C1 segment of cervical spinal cord (tissue), 14 donors: ENCODE data around the gene PITPNC1.
A peak's percentile ranks its signal among the peaks of the same experiment; 100 is the strongest.
"Not testable (repeated sequence)": the region's sequence is repeated elsewhere in the genome, so short reads cannot be mapped to it uniquely, and the experiment has no call there.

ENCODE experiments used
- DNase-seq, 14 donors: peaks; one replicate each; lab custom pipeline; 2025; lab: John Stamatoyannopoulos, UW

PITPNC1 gene

GRCh38 chr17:67487506-67487905 is 110.4 kb downstream of the PITPNC1 start:
- DNase-seq, result no peak

- DNase-seq, result peak in 8 of 14 donors; percentile 24 to 57 (median 37)
These were observed 111.1 kb downstream of the PITPNC1 start for GRCh38 chr17:67488161-67488560.

- DNase-seq, result no peak
These were observed 111.7 kb downstream of the PITPNC1 start for GRCh38 chr17:67488768-67489167.

- DNase-seq, result no peak
These were observed 112.2 kb downstream of the PITPNC1 start for GRCh38 chr17:67489273-67489672.

GRCh38 chr17:67490471-67490870 is 113.4 kb downstream of the PITPNC1 start:
- DNase-seq, result no peak

- DNase-seq, result peak in 12 of 14 donors; percentile 20 to 94 (median 62)
These were observed 114.1 kb downstream of the PITPNC1 start for GRCh38 chr17:67491009-67491680.

- DNase-seq, result no peak
These were observed 114.6 kb downstream of the PITPNC1 start for GRCh38 chr17:67491681-67492024.

GRCh38 chr17:67492251-67492740 is 115.2 kb downstream of the PITPNC1 start:
- DNase-seq, result no peak

- peak in 1 of 14 donors; percentile 18 for DNase-seq
These were observed 115.9 kb downstream of the PITPNC1 start for GRCh38 chr17:67492824-67493517.

GRCh38 chr17:67493812-67494211 is 116.7 kb downstream of the PITPNC1 start:
- DNase-seq, result no peak

GRCh38 chr17:67495534-67495933 is 118.5 kb downstream of the PITPNC1 start:
- DNase-seq, result not testable (repeated sequence)

- DNase-seq, result no peak
These were observed 119.2 kb downstream of the PITPNC1 start for GRCh38 chr17:67496286-67496685.

GRCh38 chr17:67499685-67500084 is 122.6 kb downstream of the PITPNC1 start:
- DNase-seq, result no peak

GRCh38 chr17:67500261-67500660 is 123.2 kb downstream of the PITPNC1 start:
- DNase-seq, result no peak

GRCh38 chr17:67500677-67501300 is 123.7 kb downstream of the PITPNC1 start:
- DNase-seq, result no peak

GRCh38 chr17:67502151-67502550 is 125.1 kb downstream of the PITPNC1 start:
- DNase-seq, result no peak

GRCh38 chr17:67503184-67503583 is 126.1 kb downstream of the PITPNC1 start:
- DNase-seq, result peak in 1 of 14 donors; percentile 13

GRCh38 chr17:67503739-67504138 is 126.7 kb downstream of the PITPNC1 start:
- DNase-seq, result no peak

- DNase-seq, result no peak
These were observed 127.1 kb downstream of the PITPNC1 start for GRCh38 chr17:67504182-67504581.

- no peak for DNase-seq
These were observed 129.9 kb downstream of the PITPNC1 start for GRCh38 chr17:67506966-67507365.

GRCh38 chr17:67509390-67510287 is 132.6 kb downstream of the PITPNC1 start:
- peak in 3 of 14 donors; percentile 15 to 51 (median 42) for DNase-seq

- no peak for DNase-seq
These were observed 133.9 kb downstream of the PITPNC1 start for GRCh38 chr17:67511012-67511411.
